ENCODE data around the gene TMEM184C.

DNA sequence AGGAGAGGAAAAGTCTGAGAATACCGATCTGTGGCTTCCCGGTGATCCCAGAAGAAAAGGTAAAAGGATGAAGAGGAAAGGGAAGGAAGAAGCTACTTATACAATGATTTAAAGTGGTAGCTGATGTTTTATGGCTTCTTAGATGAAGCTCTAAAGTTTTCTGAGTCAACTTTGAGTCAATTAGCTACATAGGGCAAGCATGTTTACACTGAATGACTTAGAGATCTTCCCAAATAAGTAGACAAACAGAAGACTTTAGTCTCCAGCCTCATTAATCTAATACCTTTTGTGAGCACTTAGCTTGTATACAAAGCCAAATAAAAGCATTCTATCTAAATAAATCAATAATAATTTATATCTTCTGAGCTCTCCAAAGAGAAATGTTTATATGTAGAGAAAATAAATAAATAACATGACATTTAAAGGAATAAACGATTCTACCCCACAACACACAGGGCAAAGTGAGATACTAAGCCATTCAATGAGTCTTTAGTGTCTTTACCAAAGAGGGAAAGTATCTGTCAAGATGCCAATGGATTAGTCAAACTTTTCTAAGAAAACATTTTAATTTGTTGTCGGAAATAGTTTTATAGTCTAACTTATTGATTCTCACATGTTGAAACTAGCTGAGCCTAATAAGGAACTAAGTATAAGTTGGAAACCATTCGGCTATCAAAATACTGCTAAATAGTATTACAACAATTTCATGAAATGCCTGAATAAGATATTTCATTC lies 46.0 kb upstream of the TMEM184C start:
- TF ChIP-seq, protein P1, sequence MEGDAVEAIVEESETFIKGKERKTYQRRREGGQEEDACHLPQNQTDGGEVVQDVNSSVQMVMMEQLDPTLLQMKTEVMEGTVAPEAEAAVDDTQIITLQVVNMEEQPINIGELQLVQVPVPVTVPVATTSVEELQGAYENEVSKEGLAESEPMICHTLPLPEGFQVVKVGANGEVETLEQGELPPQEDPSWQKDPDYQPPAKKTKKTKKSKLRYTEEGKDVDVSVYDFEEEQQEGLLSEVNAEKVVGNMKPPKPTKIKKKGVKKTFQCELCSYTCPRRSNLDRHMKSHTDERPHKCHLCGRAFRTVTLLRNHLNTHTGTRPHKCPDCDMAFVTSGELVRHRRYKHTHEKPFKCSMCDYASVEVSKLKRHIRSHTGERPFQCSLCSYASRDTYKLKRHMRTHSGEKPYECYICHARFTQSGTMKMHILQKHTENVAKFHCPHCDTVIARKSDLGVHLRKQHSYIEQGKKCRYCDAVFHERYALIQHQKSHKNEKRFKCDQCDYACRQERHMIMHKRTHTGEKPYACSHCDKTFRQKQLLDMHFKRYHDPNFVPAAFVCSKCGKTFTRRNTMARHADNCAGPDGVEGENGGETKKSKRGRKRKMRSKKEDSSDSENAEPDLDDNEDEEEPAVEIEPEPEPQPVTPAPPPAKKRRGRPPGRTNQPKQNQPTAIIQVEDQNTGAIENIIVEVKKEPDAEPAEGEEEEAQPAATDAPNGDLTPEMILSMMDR (IDR thresholded peaks at IDR 0.05), result no peak
- TF ChIP-seq POLR2A (IDR thresholded peaks at IDR 0.05), result no peak
